ENCODE results near the gene MEOX1.

The MEOX1 gene

GRCh38 chr17:43597624-43598356 lies 63.9 kb downstream of the MEOX1 start:
- in situ Hi-C loops (cut with MboI; ENCODE audit: low sequenced_read_pairs): no loop called here

GRCh38 chr17:43595466-43595865 lies 66.3 kb downstream of the MEOX1 start:
- in situ Hi-C loops (cut with MboI; ENCODE audit: low sequenced_read_pairs): no loop called here

- in situ Hi-C loops (cut with MboI; ENCODE audit: low sequenced_read_pairs): no loop called here
Measured at GRCh38 chr17:43591779-43592562, 69.8 kb downstream of the MEOX1 start.

DNA sequence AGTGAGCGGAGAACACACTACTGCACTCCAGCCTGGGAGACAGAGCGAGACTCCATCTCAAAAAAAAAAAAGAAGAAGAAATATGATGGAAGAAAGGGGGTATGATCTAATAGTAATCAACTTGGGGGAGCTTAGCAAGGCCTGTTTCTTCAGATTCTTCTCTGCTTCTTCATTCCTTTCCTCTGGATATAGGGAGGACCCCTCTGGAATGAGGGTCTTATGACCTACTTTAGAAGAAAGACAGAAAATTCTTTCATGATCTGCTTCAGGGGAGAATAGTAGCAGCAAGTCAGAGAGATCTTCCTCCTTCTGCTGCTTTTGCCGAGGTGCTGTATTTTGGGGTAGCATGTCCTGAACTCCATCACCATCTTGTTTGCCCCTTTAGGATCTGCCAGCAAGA lies 70.7 kb downstream of the MEOX1 start:
- in situ Hi-C loops (cut with MboI; ENCODE audit: low sequenced_read_pairs): no loop called here

Data from hTERT RPE-1 (cell line).